Measurements from ENCODE around the gene FLT3.

FLT3 gene

DNA sequence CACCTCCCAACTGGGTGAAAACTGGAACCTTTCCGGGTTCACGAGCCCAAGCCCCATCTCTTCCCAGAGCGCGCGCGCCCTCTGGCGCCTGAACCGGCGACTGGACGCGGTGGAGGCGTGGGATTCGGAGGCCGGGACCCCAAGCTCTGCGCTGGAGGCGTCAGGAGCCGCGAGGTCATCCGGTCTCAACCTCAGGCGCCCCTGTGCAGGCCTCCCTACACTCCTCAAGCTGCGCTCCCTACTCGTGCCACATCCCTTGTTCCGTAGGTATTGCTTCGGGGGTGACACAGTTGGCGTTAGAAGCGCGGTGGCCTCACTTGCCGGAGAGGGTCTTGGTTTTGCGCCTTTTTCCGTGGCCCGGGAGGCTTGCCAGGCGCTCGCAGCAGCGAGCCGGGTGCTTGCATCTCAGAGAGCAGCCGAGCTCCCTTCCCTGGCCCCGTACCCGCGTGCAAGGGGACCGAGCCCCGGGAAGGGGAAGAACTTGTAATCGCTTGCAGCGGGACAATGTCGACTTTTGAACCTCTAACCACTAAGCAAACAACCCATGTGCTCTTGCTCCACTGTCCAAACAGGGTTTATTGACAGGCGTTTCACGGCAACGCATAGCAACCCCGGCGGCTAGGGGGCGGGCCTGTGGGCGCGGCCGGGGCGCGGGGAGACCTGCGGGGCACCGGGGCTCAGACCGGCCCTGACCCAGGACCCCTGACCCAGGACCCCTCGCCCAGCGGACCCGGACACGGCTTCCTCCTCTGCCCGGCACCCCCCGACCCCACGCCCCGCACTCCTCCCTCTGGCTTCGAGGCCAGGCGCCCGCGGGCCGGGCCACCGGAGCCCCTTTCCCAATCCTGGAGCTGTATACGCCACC, 139.8 kb downstream of the FLT3 start:
- DNase-seq (ENCODE audit: low read depth) = no peak

GRCh38 chr13:27959976-27960361, 140.4 kb downstream of the FLT3 start:
- DNase-seq (ENCODE audit: low read depth) = no peak

- no peak for DNase-seq (ENCODE audit: low read depth)
Measured at GRCh38 chr13:27956576-27957300, 143.6 kb downstream of the FLT3 start.

DNA sequence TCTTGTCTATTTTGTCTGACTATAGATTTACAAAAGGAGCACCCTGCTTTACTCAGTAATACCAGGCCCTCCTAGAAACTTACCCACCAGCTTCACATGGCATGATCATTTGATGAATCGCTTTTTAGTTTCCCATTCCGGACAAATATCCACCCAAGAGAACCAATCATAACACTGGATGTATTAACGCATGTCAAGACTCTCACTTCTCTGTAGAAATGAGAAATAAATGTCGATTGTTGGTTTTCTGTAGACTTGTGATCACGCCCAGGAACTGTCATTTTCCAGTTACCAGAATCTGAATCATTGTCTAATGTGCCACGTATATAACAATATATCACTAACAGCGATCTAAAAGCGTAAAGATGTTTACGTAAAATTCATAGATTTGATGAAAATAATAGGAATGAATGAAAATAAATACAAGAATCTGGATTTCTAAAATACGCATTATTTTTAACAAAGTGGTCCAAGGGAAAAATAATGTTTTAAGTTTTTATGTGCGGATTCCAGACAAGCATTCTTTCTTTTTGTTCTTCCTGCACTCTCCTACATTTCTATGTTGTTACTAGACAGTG, 145.3 kb downstream of the FLT3 start:
- no peak for DNase-seq (ENCODE audit: low read depth)

- DNase-seq (ENCODE audit: low read depth) = no peak
Measured at GRCh38 chr13:27954406-27954851, 145.9 kb downstream of the FLT3 start.

GRCh38 chr13:27953676-27954405, 146.5 kb downstream of the FLT3 start:
- DNase-seq (ENCODE audit: low read depth) = no peak

Data from non-pigmented ciliary epithelial cell (primary cell).